Activated T-cell treated with anti-CD3 and anti-CD28 coated beads for 4 hours (primary cell): ENCODE measurements around the gene RPTOR.

ENCODE experiments used
- DNase-seq: peaks from one replicate; pipeline ENCODE4 v3.0.0-alpha.2; 2020

RPTOR gene

GRCh38 chr17:80646328-80646727 is 101.7 kb downstream of the RPTOR start:
- no peak for DNase-seq

- no peak for DNase-seq
These were observed 103.1 kb downstream of the RPTOR start for GRCh38 chr17:80647746-80648145.

- no peak for DNase-seq
These were observed 104.6 kb downstream of the RPTOR start for GRCh38 chr17:80649200-80649644.

- DNase-seq, result peak; percentile 72
These were observed 105.2 kb downstream of the RPTOR start for GRCh38 chr17:80649672-80650330.

GRCh38 chr17:80650331-80650672 is 105.7 kb downstream of the RPTOR start:
- DNase-seq, result no peak

GRCh38 chr17:80650751-80651518 is 106.3 kb downstream of the RPTOR start:
- no peak for DNase-seq

GRCh38 chr17:80652756-80653330 is 108.2 kb downstream of the RPTOR start:
- no peak for DNase-seq

GRCh38 chr17:80653856-80654255 is 109.2 kb downstream of the RPTOR start:
- DNase-seq, result no peak

- DNase-seq, result no peak
These were observed 111.0 kb downstream of the RPTOR start for GRCh38 chr17:80655608-80656007.

GRCh38 chr17:80656590-80656989 is 112.0 kb downstream of the RPTOR start:
- no peak for DNase-seq

- no peak for DNase-seq
These were observed 112.9 kb downstream of the RPTOR start for GRCh38 chr17:80657561-80657960.

GRCh38 chr17:80658821-80659220 is 114.2 kb downstream of the RPTOR start:
- no peak for DNase-seq

- no peak for DNase-seq
These were observed 115.0 kb downstream of the RPTOR start for GRCh38 chr17:80659651-80660050.

- DNase-seq, result no peak
These were observed 116.0 kb downstream of the RPTOR start for GRCh38 chr17:80660527-80661198.

GRCh38 chr17:80662557-80662956 is 117.9 kb downstream of the RPTOR start:
- no peak for DNase-seq

- no peak for DNase-seq
These were observed 119.2 kb downstream of the RPTOR start for GRCh38 chr17:80663781-80664206.

GRCh38 chr17:80664217-80664790 is 119.7 kb downstream of the RPTOR start:
- DNase-seq, result no peak

GRCh38 chr17:80665792-80666191 is 121.2 kb downstream of the RPTOR start:
- no peak for DNase-seq

- DNase-seq, result no peak
These were observed 122.2 kb downstream of the RPTOR start for GRCh38 chr17:80666867-80667266.

GRCh38 chr17:80667462-80668277 is 123.0 kb downstream of the RPTOR start:
- no peak for DNase-seq

- no peak for DNase-seq
These were observed 123.9 kb downstream of the RPTOR start for GRCh38 chr17:80668375-80669148.
